ENCODE data around the gene XRCC2.
"Not testable (repeated sequence)": the region's sequence is repeated elsewhere in the genome, so short reads cannot be mapped to it uniquely, and the experiment has no call there.

The XRCC2 gene

GRCh38 chr7:152675759-152676636, at the start of gene XRCC2:
Gene XRCC2 (minus strand): TSS chr7:152676141. CDS start chr7:152676079, 62 bp downstream.
- DNase-seq = peak; percentile 91 to 96 (median 92)

DNA sequence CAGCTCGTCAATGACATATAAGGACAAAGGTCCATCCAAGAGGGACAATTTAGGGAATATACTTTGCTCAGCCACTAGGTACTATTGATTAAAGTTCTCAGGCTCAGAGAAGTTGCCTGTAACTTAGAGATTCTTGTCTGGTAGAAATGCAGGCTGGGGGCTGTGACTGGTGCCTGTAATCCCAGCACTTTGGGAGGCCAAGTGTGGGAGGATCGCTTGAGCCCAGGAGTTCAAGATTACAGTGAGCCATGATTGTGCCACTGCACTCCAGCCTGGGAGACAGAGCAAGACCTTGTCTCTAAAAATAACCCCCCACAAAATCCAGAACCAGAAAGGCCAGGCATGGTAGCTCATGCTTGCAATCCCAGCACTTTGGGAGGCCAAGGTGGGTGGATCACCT, 47.4 kb upstream of the XRCC2 start:
- DNase-seq = no peak

DNA sequence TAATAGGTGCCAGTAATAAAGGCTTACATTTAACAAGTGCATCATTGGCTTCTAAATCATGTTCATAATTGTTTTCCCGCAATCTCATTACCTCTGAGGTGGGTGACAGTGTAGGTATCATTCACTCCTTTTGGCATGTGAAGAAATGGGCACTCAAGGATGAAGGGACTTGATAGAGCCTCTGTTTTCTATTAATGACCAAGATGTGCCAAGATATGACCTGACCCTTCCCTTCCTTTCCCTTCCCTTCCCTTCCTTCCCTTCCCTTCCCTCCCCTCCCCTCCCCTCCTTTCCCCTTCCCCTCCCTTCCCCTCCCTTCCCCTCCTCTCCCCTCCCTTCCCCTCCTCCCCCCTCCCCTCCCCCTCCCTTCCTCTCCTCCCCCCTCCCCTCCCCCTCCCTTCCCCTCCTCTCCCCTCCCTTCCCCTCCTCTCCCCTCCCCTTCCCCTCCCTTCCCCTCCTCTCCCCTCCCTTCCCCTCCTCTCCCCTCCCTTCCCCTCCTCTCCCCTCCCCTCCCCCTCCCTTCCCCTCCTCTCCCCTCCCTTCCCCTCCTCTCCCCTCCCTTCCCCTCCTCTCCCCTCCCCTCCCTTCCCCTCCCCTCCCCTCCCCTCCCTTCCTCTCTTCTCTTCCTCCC, 36.6 kb upstream of the XRCC2 start:
- DNase-seq = not testable (repeated sequence)

GRCh38 chr7:152711444-152711944, 35.6 kb upstream of the XRCC2 start:
- no peak for DNase-seq

DNA sequence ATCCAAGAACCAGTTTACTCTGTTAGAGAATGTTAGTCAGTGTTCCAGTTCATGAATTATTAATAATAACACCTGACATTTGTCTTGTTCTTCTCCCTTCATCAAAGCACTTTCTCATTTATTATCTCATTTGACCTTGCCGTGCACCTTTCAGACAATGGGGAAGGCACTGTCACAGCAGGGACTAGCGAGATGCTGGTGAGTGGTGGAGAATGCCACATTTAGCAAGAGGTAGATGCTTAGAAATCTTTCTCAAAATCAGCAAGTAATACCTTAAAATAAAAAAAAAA, 34.2 kb upstream of the XRCC2 start:
- DNase-seq = no peak

DNA sequence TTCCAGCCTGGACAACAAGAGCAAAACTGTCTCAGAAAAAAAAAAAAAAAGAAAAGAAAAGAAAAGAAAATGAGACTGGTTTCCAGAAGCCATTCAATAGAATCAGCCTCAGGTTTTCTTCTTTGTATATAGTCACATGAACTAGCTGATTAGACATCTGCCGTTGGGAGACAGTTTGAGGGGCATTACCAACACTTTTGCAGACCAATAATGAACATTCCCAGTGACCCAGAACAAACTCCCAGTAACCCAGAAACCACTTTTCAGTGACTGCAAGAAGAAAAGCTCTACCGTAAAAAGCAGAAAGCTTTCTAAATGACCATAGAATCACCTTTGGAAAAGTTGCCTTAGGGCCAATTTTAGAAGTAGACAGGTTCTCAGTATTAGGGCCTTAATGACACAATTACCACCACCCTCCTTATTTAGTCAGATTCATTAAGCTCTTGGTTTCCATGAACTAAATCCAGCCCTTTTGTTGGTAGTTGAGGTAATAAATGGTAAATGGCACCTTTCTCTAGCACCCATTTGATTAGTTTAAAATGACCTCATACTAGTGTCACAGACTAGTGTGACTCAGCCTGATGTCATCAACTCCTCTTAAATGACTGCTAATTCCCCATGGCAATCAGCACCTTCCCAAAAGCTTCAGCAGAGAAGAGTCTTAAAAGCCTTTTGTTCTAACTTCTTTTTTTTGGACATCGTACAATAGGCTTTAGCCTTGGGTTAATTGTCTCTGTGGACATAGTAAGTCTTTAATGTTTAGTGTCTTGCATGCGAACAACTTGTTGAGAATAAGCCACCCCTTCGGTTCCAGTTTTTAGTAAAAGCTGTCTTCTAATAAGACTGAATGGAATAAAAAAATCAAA, 33.6 kb upstream of the XRCC2 start:
- DNase-seq = no peak

- DNase-seq = no peak
Observed at GRCh38 chr7:152704796-152705384, 28.9 kb upstream of the XRCC2 start.

DNA sequence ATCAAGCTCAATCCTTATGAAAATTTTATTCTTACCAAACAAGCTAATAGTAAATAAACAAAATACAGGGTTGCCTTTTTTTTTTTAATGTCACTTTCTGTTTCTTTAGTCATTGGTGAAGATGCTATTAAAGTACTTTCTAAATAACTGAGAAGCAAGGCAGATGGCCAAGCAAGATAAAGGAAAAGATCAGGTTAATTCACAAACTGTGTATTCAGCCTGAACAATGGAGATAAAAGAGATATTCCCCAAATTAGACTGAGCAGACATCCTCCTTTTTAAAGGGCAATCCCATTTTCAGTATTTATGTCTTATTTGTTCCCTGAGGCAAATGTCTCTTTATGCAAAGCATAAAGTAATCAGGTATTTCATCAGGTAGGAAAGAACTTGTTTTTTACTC, 23.1 kb upstream of the XRCC2 start:
- DNase-seq = no peak

- DNase-seq = not testable (repeated sequence)
Observed at GRCh38 chr7:152697268-152697974, 21.5 kb upstream of the XRCC2 start.

GRCh38 chr7:152692196-152692595, 16.3 kb upstream of the XRCC2 start:
- DNase-seq = not testable (repeated sequence)

DNA sequence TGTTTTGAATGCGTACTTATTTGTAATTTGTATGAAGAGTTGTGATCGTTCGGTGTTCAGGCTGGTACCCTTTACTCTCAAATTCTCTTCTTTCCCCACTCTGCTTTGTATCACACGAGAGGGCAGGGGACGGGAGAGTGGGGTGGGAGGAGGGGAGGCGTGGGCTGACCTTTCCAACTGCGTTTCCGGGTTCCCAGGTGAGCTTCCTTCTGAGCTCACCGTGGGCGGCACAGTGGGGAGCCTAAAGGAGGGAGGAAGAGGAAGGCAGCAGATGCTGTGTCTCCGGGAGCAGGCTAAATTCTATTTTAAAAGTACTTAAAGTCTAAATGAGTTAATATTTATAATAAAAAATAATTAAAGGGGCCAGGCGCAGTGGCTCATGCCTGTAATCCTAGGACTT, 7.4 kb upstream of the XRCC2 start:
- no peak for DNase-seq

DNA sequence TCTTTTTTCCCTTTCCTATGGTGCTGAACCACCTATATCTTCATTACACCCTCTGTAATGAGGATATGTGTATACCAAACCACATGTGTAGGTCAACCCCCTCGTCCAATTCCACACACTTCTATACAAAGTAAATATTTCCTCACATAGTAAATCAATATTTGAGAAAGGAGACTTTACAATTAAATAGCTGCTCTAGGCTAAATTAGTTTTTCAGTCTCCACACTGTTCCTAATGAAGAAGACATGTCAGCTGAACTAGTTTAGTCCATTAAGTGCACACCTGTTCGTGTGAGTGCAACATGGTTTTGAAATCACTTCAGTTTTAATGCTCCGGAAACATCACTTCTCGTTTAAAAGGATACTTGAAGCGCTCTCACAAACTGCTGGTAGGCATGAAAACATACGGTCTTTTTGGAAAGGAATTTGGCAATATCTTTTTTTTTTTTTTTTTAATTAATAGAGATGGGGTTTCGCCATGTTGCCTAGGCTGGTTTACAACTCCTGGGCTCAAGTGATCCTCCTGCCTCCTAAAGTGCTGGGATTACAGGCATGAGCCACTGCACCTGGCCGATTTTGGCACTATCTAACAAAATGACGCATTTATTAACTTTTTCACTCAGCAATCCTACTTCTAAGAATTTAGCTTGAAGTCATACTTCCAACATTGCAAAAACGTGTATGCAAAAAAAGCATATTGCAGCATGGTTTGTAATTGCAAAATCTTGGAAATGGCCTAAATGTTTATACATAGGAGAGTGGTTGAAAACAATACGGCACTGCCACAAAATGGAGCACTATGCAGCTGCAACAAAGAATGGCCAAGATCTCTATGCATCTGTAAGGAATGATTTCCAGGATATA, 2.1 kb upstream of the XRCC2 start:
- DNase-seq = no peak

DNA sequence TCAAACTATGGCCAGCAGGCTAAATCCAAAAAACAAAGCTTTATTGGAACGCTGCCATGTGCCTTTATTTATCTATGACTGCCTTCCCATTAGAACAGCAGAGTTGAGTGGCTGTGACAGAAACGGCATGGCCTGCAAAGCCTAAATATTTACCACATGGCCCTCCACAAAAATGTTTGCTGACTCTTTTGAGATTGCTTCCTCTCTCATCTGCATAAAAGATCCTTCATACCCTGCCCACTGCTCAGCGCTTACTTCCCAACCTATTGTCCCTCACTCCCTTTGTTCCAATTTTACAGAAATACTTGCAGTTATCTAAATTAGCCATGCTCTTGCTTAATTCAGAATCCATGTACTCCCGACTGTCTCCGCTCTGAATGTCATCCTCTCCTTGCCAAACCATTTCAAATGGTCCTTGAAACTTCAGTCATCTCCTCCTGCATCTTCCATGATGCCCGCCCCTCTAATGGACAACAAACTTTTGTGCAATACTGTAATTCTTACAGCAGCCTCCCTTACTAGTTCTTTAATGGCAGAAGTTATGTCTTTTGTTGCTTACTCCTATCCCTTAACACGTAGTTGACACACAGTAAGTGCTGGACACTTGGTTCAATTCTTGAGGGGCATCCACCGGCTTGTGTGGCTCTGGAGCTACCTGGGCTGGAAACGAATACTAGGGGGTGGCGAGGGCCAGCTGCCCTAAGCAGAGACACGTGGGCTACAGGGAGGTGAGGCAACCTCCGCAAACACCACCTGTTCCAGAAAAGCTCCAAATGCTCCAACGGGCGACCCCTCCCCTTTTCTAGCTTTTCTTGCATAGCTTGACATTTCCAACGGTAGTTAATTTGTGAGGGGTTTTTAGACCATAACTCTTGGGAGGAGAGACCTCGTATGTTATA, 832 bp downstream of the XRCC2 start:
- no peak for DNase-seq

DNA sequence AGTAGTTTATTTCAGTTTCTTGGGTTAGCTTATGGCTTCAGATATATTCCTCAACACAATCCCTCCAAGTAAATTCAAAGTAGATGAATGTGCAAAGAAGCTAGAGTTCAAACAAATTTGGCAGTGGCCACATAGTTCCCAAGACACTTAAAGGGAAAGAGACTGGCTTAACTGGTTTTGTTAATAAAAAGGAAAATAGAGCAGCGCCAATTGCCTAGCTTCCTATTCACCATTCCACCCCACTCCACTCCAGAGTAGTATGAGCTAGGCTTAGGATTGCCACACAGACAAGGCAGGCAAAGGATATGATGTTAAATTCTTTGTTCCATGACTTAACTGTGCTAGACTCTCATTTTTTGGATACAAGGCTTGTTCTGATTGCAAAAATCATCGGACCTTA, 2.0 kb downstream of the XRCC2 start:
- no peak for DNase-seq

DNA sequence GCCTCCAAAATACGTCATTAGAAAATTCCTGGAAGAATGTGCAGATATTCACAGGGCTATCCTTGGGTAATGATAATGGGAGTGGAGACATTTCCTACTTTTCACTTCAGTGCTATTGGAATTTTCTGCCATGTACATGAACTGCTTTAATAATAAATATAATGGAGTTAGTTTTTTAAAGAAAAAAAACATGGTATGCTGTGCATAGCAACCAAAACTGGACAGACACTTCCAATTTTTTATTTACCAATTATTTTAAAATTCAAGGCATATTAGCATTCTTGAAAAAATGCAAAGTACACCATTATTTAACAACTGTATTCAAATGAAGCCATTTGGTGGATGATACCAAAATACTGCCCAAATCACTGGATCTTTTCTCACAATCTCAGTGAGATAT, 3.3 kb downstream of the XRCC2 start:
- no peak for DNase-seq

DNA sequence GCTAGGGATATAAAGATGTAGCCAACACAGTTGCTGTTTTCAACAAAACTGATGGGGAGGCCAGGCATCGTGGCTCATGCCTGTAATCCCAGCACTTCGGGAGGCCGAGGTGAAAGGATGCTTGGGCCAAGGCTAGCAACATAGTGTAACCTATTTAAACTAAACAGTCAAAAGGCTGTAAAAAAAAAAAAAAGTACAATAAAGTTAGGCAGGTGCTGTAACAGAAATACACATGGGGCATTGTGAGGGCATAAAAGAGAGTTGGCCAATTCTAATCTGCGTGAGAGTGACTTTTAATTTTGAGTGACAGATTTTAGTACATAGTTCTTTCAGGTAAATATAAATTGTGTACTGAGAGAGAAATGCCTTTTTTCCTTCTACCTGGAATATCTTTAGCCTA, 6.2 kb downstream of the XRCC2 start:
- DNase-seq = no peak

DNA sequence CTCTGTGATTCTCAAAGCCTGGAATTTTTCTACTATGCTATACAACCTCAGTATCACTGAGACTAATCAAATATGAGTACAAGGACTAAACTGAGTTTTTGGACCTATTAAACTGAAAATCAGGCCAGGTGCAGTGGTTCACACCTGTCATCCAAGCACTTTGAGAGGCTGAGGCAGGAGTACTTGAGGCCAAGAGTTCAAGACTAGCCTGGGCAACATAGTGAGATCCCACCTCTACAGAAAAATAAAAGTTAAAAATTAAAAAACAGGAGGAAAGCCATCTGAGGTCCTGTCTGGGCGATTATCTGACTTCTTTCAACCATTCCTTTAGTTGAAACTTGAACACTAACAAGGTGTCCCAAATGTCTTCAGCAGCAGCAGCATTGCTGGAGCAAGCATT, 7.0 kb downstream of the XRCC2 start:
- DNase-seq = no peak

GRCh38 chr7:152667958-152668357, 8.0 kb downstream of the XRCC2 start:
- no peak for DNase-seq

DNA sequence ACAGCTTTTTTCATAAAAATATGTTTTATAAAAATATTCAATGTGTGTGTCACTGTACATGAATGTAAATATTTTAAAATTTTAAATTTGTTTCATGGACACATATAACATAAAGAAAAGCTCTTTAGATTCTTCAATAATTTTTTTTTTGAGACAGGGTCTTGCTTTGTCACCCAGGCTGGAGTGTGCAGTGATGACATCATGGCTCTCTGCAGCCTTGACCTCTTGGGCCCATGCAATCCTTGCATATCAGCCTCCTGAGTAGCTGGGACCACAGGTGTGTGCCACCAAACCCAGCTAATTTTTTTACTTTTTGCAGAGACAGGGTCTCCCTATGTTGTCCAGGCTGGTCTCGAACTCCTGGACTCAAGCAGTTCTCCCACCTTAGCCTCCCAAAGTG, 9.9 kb downstream of the XRCC2 start:
- DNase-seq = no peak

- DNase-seq = no peak
Observed at GRCh38 chr7:152664636-152665035, 11.3 kb downstream of the XRCC2 start.
